Activated CD8-positive, alpha-beta memory T cell treated with anti-CD3 and anti-CD28 coated beads, Interleukin-2, amount 10 ng/mL, durations not matched to agents 7 days and 5 days (primary cell): ENCODE measurements around the gene TP53I3. TPM values are rescaled to one million over a fixed set of nuclear protein-coding genes. Genes with fewer than 3 reads are reported as not detected.

Experiments
- ATAC-seq: fragments of 150-1000 bp; cut with Tn5 transposase; one replicate; pipeline ENCODE4 v1.10.0; 2021; ENCODE audit warnings: moderate library complexity
- CTCF ChIA-PET: fragments of 350-600 bp; sonication (Branson Sonifier 250); formaldehyde crosslinking; loops from one replicate; lab custom pipeline; 2021; ENCODE audit warnings: antibody characterized with exemption; lab: Charles Lee
- DNase-seq: peaks from one replicate; pipeline ENCODE4 v3.0.0-alpha.2; 2020
- H3K27ac Mint-ChIP-seq: one replicate; pipeline ENCODE4 v1.8.0; 2021; ENCODE audit warnings: mild to moderate bottlenecking, mixed read lengths
- H3K27me3 Mint-ChIP-seq: one replicate; pipeline ENCODE4 v1.8.0; 2021; ENCODE audit warnings: mixed read lengths
- H3K36me3 Mint-ChIP-seq: one replicate; pipeline ENCODE4 v1.8.0; 2021; ENCODE audit warnings: mild to moderate bottlenecking, mixed read lengths
- H3K4me1 Mint-ChIP-seq: one replicate; pipeline ENCODE4 v1.8.0; 2021; ENCODE audit warnings: mixed read lengths
- H3K4me3 Mint-ChIP-seq: one replicate; pipeline ENCODE4 v1.8.0; 2021; ENCODE audit warnings: mild to moderate bottlenecking, moderate library complexity, mixed read lengths
- H3K9me3 Mint-ChIP-seq: one replicate; pipeline ENCODE4 v1.8.0; 2022; ENCODE audit warnings: low read depth, mixed read lengths
- total RNA-seq, 2 experiments: library from RNA; stranded (reverse); gene quantifications; one replicate each; pipeline ENCODE4 v1.2.3, GENCODE V29; 2021

The TP53I3 gene
- total RNA-seq, 2 experiments from 2014 or later: 3.6 to 6.3 TPM

- CTCF ChIA-PET: interaction anchor here (0.7 to 1.5 kb wide), 2 partner anchors 221 to 263 kb away, joined by 3 to 5 read pairs; no protein-coding TSS in a partner anchor
- Mint-ChIP-seq H3K27ac (no peak overlapping the region), H3K27me3 (no peaks in the 10 kb centered on the region), H3K4me3 (no peak overlapping the region), H3K36me3 (peaks cover 2% of the 10 kb centered on the region), H3K9me3 (no peaks in the 10 kb centered on the region), H3K4me1 (peaks cover 19% of the 10 kb centered on the region)
- DNase-seq (no peak), ATAC-seq (no peak)
Measured at GRCh38 chr2:24087032-24087431, 2.4 kb upstream of the TP53I3 start.

DNA sequence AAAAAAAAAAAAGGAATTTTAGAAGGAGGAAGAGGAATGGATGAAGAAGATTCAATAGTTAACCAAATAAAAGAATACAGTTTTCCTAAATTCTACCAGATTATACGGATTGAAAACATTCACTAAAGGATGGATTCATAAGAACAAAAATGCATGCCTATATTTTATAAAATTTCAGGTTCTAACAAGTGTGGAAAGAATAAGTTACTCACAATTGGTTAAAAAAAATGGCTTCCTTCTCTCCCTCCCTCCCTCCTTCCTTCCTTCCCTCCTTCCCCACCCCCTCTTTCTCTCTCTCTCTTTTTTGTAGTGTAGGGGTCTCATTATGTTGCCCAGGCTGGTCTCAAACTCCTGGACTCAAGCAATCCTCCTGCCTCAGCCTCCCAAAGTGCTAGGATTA lies 1.6 kb upstream of the TP53I3 start:
- CTCF ChIA-PET: no interaction called here
- no peak for ATAC-seq
- H3K36me3 Mint-ChIP-seq: peaks cover 3% of the 10 kb centered on the region
- no peaks in the 10 kb centered on the region for H3K27me3 Mint-ChIP-seq
- peaks cover 19% of the 10 kb centered on the region for H3K4me1 Mint-ChIP-seq
- DNase-seq: no peak
- no peak overlapping the region for H3K27ac Mint-ChIP-seq
- H3K4me3 Mint-ChIP-seq: no peak overlapping the region
- H3K9me3 Mint-ChIP-seq: no peaks in the 10 kb centered on the region

DNA sequence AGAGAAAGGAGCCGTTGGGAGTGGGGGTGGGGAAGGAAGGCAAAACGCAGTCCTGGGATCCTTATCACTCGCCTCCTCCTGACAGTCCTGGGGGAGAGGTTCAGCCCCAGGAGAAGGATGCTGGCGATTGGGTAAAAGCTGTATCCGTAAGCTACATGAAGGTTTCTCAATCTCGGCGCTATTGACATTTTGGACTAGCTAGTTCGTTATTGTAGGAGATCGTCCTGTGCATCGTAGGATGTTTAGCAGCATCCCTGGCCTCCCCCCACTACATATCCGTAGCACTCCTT lies 511 bp upstream of the TP53I3 start:
- Mint-ChIP-seq H3K27ac (no peak overlapping the region), H3K27me3 (no peaks in the 10 kb centered on the region), H3K36me3 (peaks cover 4% of the 10 kb centered on the region), H3K4me1 (peaks cover 19% of the 10 kb centered on the region), H3K9me3 (no peaks in the 10 kb centered on the region), H3K4me3 (peak overlapping the region; percentile 83)
- ATAC-seq (no peak), DNase-seq (no peak)
- CTCF ChIA-PET: interaction anchor here (0.9 to 3.7 kb wide), 21 partner anchors 9 to 297 kb away, joined by 3 to 48 read pairs (median 5); partner anchors contain the start of genes ATAD2B, FAM228B and SF3B6

DNA sequence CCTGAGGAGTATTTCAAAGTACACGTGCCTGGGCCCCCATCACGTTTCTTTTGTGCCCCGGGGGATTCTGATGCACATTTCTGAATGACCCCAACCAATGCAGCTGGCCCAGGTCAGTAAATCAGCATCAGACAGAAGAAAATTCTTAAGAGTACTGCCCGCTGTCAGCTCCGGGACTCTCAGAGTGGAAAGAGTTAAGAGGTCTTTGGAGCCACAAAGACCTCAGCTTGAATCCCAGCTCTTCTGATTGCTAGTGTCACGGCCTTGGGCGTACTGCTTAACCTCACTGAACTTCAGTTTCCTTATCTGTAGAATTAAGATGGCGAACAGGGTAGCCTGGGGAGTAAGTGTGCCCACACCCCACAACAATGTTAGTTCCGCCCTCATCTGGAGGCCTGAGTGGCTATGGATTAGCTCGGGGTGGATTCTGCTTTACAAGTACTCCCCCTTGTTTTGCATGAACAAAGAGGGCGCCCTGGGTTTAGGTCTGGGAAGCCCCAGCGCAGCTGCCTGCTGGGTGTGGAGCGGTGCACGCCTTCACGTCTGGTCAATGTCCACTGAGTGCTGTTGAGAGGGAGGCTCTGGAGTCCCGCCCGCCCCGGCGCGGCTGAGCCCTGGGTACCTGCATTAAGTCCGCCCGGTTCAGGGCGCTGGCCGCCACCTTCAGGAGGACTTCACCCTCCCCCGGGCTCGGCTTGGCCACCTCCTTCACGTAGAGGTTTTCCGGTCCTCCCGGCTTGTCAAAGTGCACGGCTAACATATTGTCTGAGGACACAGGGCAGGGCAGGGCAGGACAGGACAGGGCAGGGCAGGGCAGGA lies 858 bp downstream of the TP53I3 start:
- H3K4me3 Mint-ChIP-seq: peak overlapping the region; percentile 83
- DNase-seq: peak; percentile 76
- H3K4me1 Mint-ChIP-seq: peaks cover 19% of the 10 kb centered on the region
- no peaks in the 10 kb centered on the region for H3K27me3 Mint-ChIP-seq
- peaks cover 4% of the 10 kb centered on the region for H3K36me3 Mint-ChIP-seq
- H3K9me3 Mint-ChIP-seq: no peaks in the 10 kb centered on the region
- CTCF ChIA-PET: interaction anchor here (0.6 to 3.7 kb wide), 47 partner anchors 8 to 302 kb away, joined by 3 to 48 read pairs (median 4); partner anchors contain the start of genes ATAD2B, FAM228B, SF3B6 and WDCP
- peak; percentile 73 for ATAC-seq
- peak overlapping the region; percentile 86 for H3K27ac Mint-ChIP-seq

DNA sequence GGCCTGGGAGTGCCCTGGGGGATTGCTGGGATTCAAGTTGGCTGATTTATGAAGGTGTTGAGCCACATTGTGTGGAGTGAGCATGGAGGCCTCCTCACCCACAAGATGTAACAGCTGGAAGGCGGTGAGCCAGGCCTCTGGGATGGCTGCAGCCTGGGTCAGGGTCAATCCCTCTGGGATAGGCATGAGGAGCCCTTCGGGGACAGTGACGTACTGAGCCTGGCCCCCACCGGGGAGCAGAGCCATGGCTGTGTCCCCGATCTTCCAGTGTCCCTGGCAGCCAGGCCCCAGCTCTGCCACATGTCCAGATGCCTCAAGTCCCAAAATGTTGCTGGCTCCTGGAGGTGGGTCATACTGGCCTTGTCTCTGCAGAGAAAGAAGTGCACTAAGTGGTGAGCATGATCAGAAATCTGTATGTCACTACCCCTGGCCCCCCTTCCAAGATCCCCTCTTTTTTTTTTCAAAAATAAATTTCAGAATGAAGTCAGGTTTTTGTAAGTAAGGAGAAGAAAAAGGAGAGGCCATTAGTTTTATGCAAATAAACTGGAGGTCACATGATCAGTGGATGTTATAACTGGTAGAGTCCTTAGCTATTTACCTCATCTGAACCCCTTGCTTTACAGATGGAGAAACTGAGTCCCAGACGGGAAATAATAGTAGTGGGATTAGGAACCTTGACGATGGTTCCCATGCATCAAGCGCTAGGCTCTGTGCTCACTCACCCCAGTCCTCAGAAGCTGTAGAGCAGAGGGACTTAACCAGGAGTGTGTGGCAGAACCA lies 1.7 kb downstream of the TP53I3 start:
- peak overlapping the region; percentile 83 for H3K4me3 Mint-ChIP-seq
- peak overlapping the region; percentile 86 for H3K27ac Mint-ChIP-seq
- peaks cover 21% of the 10 kb centered on the region for H3K4me1 Mint-ChIP-seq
- H3K36me3 Mint-ChIP-seq: peaks cover 4% of the 10 kb centered on the region
- no peaks in the 10 kb centered on the region for H3K27me3 Mint-ChIP-seq
- ATAC-seq (no peak), DNase-seq (no peak)
- H3K9me3 Mint-ChIP-seq: no peaks in the 10 kb centered on the region
- CTCF ChIA-PET: interaction anchor here (0.6 to 3.7 kb wide), 23 partner anchors 7 to 295 kb away, joined by 3 to 48 read pairs (median 9); partner anchors contain the start of genes ATAD2B, FAM228B, SF3B6 and WDCP

DNA sequence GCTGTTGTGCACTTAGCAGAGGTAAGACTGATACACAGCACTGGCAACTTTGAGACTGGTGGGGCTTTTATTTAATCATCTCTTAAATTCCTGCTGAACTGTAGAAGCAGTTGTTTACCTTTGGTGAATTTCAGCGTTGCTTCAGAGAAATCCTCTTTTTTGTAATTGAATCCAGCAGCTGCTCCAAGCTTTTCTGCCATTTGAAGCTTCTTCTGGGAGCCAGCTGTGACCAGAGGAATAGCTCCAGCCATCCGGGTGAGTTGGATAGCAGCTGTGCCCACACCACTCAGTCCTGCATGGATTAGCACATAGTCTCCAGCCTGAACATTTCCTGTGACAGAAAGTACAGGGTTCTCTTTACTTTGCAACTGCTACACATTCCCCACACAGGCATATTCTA lies 3.9 kb downstream of the TP53I3 start:
- H3K4me3 Mint-ChIP-seq: no peak overlapping the region
- H3K4me1 Mint-ChIP-seq: peaks cover 28% of the 10 kb centered on the region
- DNase-seq: no peak
- H3K27ac Mint-ChIP-seq: no peak overlapping the region
- no peaks in the 10 kb centered on the region for H3K27me3 Mint-ChIP-seq
- no peak for ATAC-seq
- peaks cover 4% of the 10 kb centered on the region for H3K36me3 Mint-ChIP-seq
- CTCF ChIA-PET: interaction anchor here (1.4 kb wide), 1 partner anchor 154 kb away, joined by 4 read pairs; the partner anchor contains the start of gene ATAD2B
- H3K9me3 Mint-ChIP-seq: no peaks in the 10 kb centered on the region

- DNase-seq: no peak
- Mint-ChIP-seq H3K27me3 (no peaks in the 10 kb centered on the region), H3K36me3 (peaks cover 11% of the 10 kb centered on the region), H3K4me1 (peaks cover 31% of the 10 kb centered on the region), H3K4me3 (peak overlapping the region; percentile 90), H3K27ac (peak overlapping the region; percentile 96), H3K9me3 (no peaks in the 10 kb centered on the region)
- no peak for ATAC-seq
- CTCF ChIA-PET: interaction anchor here (2.0 to 4.0 kb wide), 2 partner anchors 30 to 150 kb away, joined by 5 to 22 read pairs; partner anchors contain the start of genes ATAD2B and WDCP
Measured at GRCh38 chr2:24077879-24078278, 6.8 kb downstream of the TP53I3 start.

GRCh38 chr2:24077535-24077877 lies 7.1 kb downstream of the TP53I3 start:
- Mint-ChIP-seq H3K27ac (peak overlapping the region; percentile 96), H3K36me3 (peaks cover 14% of the 10 kb centered on the region), H3K9me3 (no peaks in the 10 kb centered on the region), H3K4me1 (peaks cover 35% of the 10 kb centered on the region), H3K27me3 (no peaks in the 10 kb centered on the region), H3K4me3 (peak overlapping the region; percentile 90)
- no peak for ATAC-seq
- CTCF ChIA-PET: interaction anchor here (1.1 to 4.0 kb wide), 2 partner anchors 81 to 150 kb away, joined by 3 to 22 read pairs; partner anchors contain the start of gene ATAD2B
- DNase-seq: no peak

GRCh38 chr2:24076849-24077534 lies 7.6 kb downstream of the TP53I3 start:
- Mint-ChIP-seq H3K4me1 (peaks cover 38% of the 10 kb centered on the region), H3K27ac (peak overlapping the region; percentile 96), H3K27me3 (no peaks in the 10 kb centered on the region), H3K36me3 (peaks cover 13% of the 10 kb centered on the region), H3K4me3 (peak overlapping the region; percentile 90), H3K9me3 (no peaks in the 10 kb centered on the region)
- CTCF ChIA-PET: interaction anchor here (0.8 to 4.0 kb wide), 7 partner anchors 7 to 253 kb away, joined by 3 to 22 read pairs (median 4); partner anchors contain the start of genes ATAD2B, TP53I3 and WDCP
- no peak for ATAC-seq
- no peak for DNase-seq

DNA sequence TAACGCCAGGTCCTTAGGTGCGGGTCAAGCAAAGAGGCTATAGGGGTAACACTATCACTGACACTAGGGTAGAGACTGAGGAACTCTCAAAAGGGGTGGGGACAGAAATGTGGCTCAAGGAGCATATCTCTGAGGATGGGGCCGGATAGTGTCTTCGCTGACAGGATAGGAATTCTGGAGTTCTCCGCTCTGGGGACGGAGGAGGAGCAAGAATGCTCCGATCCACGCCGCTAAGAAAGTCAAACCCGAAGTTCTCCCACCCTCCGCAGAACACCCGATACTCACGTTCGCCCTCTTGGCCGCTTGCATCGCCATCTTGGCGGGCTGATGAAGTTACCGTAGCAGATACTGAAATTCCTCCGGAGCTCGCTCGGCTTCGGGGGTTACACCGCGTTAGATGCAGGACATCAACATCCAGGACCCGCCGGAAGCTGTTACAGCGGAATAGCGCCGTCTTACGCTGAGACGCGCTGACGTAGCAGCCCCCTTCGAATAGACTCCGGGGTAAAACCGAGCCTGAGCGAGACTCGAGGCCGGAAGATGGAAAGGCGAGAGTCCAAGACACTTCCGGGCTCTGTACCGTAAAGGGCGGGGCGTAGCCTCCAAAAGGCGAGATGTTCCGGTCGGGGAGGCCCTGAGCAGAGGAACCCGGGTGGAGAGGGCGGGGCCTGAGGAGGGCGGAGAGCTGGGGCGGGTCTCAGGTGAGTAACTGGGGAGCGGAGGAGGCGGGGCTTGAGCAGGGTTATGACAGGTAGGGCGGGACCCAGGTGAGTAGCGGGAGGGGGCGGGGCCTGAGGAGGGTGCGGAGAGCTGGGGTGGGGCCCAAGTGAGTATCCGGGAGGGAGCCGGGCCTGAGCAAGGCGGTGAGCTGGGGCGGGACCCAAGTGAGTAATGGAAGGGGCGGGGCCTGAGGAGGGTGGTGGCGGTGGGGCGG lies 8.5 kb downstream of the TP53I3 start, which contains the start of gene SF3B6:
TSS of gene SF3B6 (minus strand) at position 412 of the 934 bp plus-strand sequence. CDS start at position 315, 97 bp downstream.
- Mint-ChIP-seq H3K4me1 (peaks cover 38% of the 10 kb centered on the region), H3K9me3 (no peaks in the 10 kb centered on the region), H3K4me3 (peak within 1 kb of the TSS; percentile 90), H3K36me3 (peaks cover 13% of the 10 kb centered on the region), H3K27ac (peak within 1 kb of the TSS; percentile 96), H3K27me3 (no peaks in the 10 kb centered on the region)
- ATAC-seq: peak; percentile 87
- DNase-seq: peak; percentile 100
- CTCF ChIA-PET: interaction anchor here (0.7 to 4.0 kb wide), 10 partner anchors 8 to 252 kb away, joined by 3 to 22 read pairs (median 4); partner anchors contain the start of genes ATAD2B, TP53I3 and WDCP

DNA sequence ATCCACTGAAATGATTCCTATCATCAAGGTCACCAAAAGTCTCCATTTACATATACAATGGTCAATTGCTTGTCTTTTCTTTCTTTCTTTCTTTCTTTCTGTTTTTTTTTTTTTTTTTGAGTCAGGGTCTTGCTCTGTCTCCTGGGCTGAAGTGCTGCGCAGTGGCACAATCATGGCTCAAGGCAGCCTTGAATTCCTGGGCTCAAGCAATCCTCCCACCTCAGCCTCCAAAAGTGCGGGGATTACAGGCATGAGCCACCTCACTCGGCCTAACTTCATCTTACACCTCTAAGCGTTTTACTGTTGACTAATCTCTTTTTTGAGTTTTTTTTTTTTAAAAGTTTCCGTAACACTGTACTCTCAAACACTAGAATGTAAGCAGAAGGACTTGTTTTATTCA lies 9.4 kb downstream of the TP53I3 start:
- H3K9me3 Mint-ChIP-seq: no peaks in the 10 kb centered on the region
- peak overlapping the region; percentile 90 for H3K4me3 Mint-ChIP-seq
- DNase-seq (no peak), ATAC-seq (no peak)
- peaks cover 40% of the 10 kb centered on the region for H3K4me1 Mint-ChIP-seq
- H3K36me3 Mint-ChIP-seq: peaks cover 13% of the 10 kb centered on the region
- H3K27ac Mint-ChIP-seq: peak overlapping the region; percentile 96
- CTCF ChIA-PET: interaction anchor here (1.3 to 2.2 kb wide), 2 partner anchors 9 to 251 kb away, joined by 3 to 10 read pairs; partner anchors contain the start of gene TP53I3
- no peaks in the 10 kb centered on the region for H3K27me3 Mint-ChIP-seq
